HG03045 (cell line): Measurements from ENCODE around the gene RASA4B.
"Not testable (repeated sequence)": the region's sequence is repeated elsewhere in the genome, so short reads cannot be mapped to it uniquely, and the experiment has no call there.

Experiments used
- ATAC-seq: cut with Tn5 transposase; IDR thresholded peaks from one replicate; pipeline ENCODE4 v1.9.1; 2021; ENCODE audit warnings: mild to moderate bottlenecking, moderate library complexity; ENCODE audit not compliant: unreplicated experiment

The RASA4B gene

GRCh38 chr7:102517550-102518147 is at the start of gene RASA4B:
Gene RASA4B (minus strand): TSS chr7:102517777. CDS start chr7:102517710, 67 bp downstream.
- peak; percentile 73 for ATAC-seq

GRCh38 chr7:102550808-102551422 is 33.3 kb upstream of the RASA4B start, which contains the start of gene SPDYE2:
Gene SPDYE2 (plus strand): TSS chr7:102551226. CDS start chr7:102553256, 2,030 bp downstream.
- ATAC-seq = not testable (repeated sequence)

- peak; percentile 65 for ATAC-seq
Measured at GRCh38 chr7:102546353-102546752, 28.8 kb upstream of the RASA4B start.

- ATAC-seq = not testable (repeated sequence)
Measured at GRCh38 chr7:102545288-102545687, 27.7 kb upstream of the RASA4B start.

GRCh38 chr7:102544372-102544771 is 26.8 kb upstream of the RASA4B start:
- not testable (repeated sequence) for ATAC-seq

GRCh38 chr7:102543596-102543995 is 26.0 kb upstream of the RASA4B start, which contains the start of gene UPK3BL2:
Gene UPK3BL2 (minus strand): TSS chr7:102543696. CDS start chr7:102543636, 60 bp downstream.
- ATAC-seq = not testable (repeated sequence)

GRCh38 chr7:102542771-102543170 is 25.2 kb upstream of the RASA4B start:
- not testable (repeated sequence) for ATAC-seq

- ATAC-seq = not testable (repeated sequence)
Measured at GRCh38 chr7:102542083-102542482, 24.5 kb upstream of the RASA4B start.

- not testable (repeated sequence) for ATAC-seq
Measured at GRCh38 chr7:102540604-102541003, 23.0 kb upstream of the RASA4B start.

- not testable (repeated sequence) for ATAC-seq
Measured at GRCh38 chr7:102535062-102535615, 17.6 kb upstream of the RASA4B start.

GRCh38 chr7:102532127-102532526 is 14.6 kb upstream of the RASA4B start:
- ATAC-seq = not testable (repeated sequence)

GRCh38 chr7:102531583-102531982 is 14.0 kb upstream of the RASA4B start:
- ATAC-seq = not testable (repeated sequence)

GRCh38 chr7:102527822-102528793 is 10.5 kb upstream of the RASA4B start:
- ATAC-seq = not testable (repeated sequence)

- not testable (repeated sequence) for ATAC-seq
Measured at GRCh38 chr7:102527182-102527581, 9.6 kb upstream of the RASA4B start.

GRCh38 chr7:102524803-102525202 is 7.2 kb upstream of the RASA4B start:
- not testable (repeated sequence) for ATAC-seq

GRCh38 chr7:102520797-102521196 is 3.2 kb upstream of the RASA4B start:
- ATAC-seq = not testable (repeated sequence)

GRCh38 chr7:102516951-102517350 is 626 bp downstream of the RASA4B start:
- ATAC-seq = not testable (repeated sequence)

GRCh38 chr7:102515889-102516288 is 1.7 kb downstream of the RASA4B start:
- ATAC-seq = not testable (repeated sequence)

- peak; percentile 62 for ATAC-seq
Measured at GRCh38 chr7:102514881-102515721, 2.5 kb downstream of the RASA4B start.
